ENCODE data around the gene NEB.
"Not testable (repeated sequence)": the region's sequence is repeated elsewhere in the genome, so short reads cannot be mapped to it uniquely, and the experiment has no call there.

The NEB gene

DNA sequence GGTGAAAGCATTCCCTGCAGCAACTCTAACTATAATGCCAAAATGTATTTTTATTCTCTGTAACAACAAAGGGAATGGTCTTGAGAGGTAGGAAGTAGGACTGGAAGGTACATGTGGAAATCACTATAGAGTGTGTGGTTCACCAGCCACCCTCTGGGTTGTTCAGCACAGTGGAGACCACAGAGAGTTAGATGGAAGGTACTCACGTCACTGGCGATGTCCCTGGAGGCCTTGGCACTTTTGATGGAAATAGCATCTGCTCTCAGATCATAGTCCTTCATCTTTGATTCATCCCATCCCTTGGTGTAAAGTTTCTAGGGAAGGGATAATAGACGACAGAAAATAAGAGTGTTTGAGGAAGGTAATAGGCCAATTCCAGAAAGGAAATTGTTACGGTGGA, 124.0 kb downstream of the NEB start:
- Histone ChIP-seq H3K4me3 (ENCODE audit: low read depth, low read length) (no peak overlapping the region), H3K4me1 (ENCODE audit: control insufficient read depth, insufficient read depth, low read length) (no peaks in the 10 kb centered on the region), H3K36me3 (ENCODE audit: control insufficient read depth, insufficient read depth, low read length) (no peaks in the 10 kb centered on the region), H3K27me3 (ENCODE audit: control insufficient read depth, insufficient read depth, low read length) (no peaks in the 10 kb centered on the region), H3K27ac (ENCODE audit: low read depth, low read length) (no peak overlapping the region), H3K9ac (ENCODE audit: low read length) (no peak overlapping the region), H3K9me3 (ENCODE audit: control insufficient read depth, insufficient read depth, low read depth, low read length) (no peaks in the 10 kb centered on the region)

DNA sequence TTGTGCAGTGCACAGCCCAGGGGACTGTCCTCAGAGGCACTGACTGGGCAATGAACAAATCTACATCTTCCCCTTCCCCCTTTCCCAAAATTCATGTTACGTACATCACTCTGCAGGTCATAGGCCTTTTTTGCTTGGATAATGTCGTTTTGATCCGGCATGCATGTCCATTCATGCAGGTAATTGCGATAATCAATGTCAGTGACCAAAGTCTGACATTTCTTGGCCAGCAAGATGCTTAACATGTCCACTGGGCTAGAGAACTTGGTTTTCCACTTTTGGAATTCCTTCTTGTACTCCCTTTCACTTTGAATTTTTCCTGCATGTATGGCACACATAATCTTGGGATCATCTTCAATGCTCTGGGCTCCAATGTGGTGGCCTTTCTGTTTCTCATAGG, 124.6 kb downstream of the NEB start:
- Histone ChIP-seq H3K4me3 (ENCODE audit: low read depth, low read length) (no peak overlapping the region), H3K27ac (ENCODE audit: low read depth, low read length) (no peak overlapping the region), H3K9ac (ENCODE audit: low read length) (no peak overlapping the region), H3K4me1 (ENCODE audit: control insufficient read depth, insufficient read depth, low read length) (no peaks in the 10 kb centered on the region), H3K36me3 (ENCODE audit: control insufficient read depth, insufficient read depth, low read length) (no peaks in the 10 kb centered on the region), H3K9me3 (ENCODE audit: control insufficient read depth, insufficient read depth, low read depth, low read length) (no peaks in the 10 kb centered on the region), H3K27me3 (ENCODE audit: control insufficient read depth, insufficient read depth, low read length) (no peaks in the 10 kb centered on the region)

DNA sequence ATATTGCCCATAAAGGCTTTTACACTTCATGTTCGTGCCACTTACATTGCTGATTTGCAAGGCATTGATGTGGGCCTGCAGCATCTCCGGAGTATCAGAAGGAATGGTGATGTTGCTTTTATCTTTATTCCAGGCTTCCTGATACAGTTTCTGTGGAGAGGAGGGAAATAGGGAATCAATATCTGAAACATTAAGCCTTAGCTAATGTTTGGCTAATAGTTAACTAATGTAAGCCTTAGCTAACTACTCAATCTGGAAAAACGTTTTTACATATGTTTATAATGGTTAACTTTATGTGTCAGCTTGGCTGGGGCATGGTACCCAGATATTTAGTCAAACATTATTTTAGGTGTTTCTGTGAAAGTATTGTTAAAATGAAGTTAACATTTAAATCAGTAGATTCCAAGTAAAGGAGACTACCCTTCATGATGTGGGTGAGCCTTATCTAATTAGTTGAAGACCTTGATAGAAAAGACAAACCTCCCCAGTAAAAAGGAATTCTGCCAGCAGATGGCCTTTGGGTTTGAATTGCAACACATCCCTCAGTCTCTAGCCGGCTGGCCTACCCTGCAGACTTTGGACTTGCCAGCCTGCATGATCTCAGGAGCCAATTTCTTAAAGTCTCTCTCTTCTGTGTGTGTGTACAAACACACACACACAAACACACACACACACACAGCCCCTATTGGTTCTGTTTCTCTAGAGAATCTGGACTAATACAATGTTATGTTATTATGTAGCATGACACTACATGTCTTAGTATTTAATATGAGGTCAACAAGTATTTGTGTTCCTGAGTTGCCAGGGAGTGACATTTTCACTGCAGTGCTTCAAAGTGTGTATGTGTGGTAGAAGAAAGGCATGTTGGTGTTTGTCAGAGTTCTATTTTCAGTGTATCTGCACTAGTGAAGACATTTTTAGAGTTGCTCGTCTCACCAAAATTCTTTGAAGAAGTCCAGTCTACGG, 126.5 kb downstream of the NEB start:
- not testable (repeated sequence) for H3K9me3 ChIP-seq (ENCODE audit: control insufficient read depth, insufficient read depth, low read depth, low read length); H3K27ac ChIP-seq (ENCODE audit: low read depth, low read length); H3K4me3 ChIP-seq (ENCODE audit: low read depth, low read length); H3K36me3 ChIP-seq (ENCODE audit: control insufficient read depth, insufficient read depth, low read length); H3K4me1 ChIP-seq (ENCODE audit: control insufficient read depth, insufficient read depth, low read length); H3K9ac ChIP-seq (ENCODE audit: low read length); H3K27me3 ChIP-seq (ENCODE audit: control insufficient read depth, insufficient read depth, low read length)

DNA sequence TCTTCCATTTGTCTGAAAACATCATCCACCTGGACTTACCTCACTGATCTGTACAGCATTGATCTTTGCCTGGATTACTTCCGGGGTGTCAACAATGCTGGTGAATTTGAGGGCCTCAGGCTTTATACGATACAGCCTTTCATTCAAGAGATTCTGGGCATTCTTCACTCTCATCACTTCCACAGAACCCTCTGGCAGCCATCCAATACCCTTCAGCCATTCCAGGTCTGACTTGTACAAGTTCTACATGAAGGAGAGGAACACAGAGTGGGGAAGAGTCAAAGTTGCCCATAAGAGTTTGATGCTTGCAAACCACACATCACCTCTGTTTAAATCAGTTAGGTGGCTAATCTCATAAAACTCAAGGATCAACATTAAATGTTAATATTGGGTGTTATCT, 130.7 kb downstream of the NEB start:
- not testable (repeated sequence) for H3K9me3 ChIP-seq (ENCODE audit: control insufficient read depth, insufficient read depth, low read depth, low read length); H3K4me3 ChIP-seq (ENCODE audit: low read depth, low read length); H3K27me3 ChIP-seq (ENCODE audit: control insufficient read depth, insufficient read depth, low read length); H3K27ac ChIP-seq (ENCODE audit: low read depth, low read length); H3K4me1 ChIP-seq (ENCODE audit: control insufficient read depth, insufficient read depth, low read length); H3K9ac ChIP-seq (ENCODE audit: low read length); H3K36me3 ChIP-seq (ENCODE audit: control insufficient read depth, insufficient read depth, low read length)

DNA sequence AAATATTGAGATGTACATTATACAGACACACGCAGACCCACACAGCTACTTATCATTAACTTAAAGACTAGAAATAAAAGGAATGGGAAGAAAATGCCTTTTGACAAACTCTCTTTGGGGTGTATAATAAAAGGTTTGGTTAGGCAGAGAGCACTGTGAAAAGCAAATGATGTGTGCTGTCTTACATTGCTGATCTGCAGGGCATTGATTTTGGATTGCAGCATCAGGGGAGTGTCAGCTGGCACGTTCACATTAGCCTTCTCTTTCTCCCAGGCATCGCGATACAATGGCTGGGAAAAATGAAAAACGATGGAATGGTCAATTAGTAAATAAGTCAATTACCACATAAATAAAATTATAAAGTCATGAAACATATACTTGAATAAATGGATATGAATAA, 131.9 kb downstream of the NEB start:
- H3K9ac ChIP-seq (ENCODE audit: low read length); H3K27me3 ChIP-seq (ENCODE audit: control insufficient read depth, insufficient read depth, low read length); H3K9me3 ChIP-seq (ENCODE audit: control insufficient read depth, insufficient read depth, low read depth, low read length); H3K4me3 ChIP-seq (ENCODE audit: low read depth, low read length); H3K4me1 ChIP-seq (ENCODE audit: control insufficient read depth, insufficient read depth, low read length); H3K27ac ChIP-seq (ENCODE audit: low read depth, low read length); H3K36me3 ChIP-seq (ENCODE audit: control insufficient read depth, insufficient read depth, low read length): not testable (repeated sequence)

DNA sequence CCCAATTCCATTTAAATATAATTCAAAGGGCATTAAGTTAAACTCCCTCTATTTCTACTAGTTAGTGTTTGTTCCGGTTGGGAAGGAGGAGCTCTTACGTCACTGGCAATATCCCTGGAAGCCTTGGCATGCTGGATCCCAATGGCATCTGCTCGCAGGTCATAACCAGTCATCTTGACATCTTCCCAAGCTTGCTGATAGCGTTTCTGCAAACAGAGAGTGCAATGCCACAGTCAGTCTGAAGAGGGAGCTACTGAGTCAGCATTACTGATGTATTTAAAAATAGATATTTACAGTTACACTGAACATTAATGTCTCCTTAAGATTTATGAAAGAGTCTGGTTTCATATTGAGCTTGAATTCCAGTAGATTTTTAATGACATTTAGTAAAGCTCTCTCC, 132.5 kb downstream of the NEB start:
- H3K36me3 ChIP-seq (ENCODE audit: control insufficient read depth, insufficient read depth, low read length); H3K27ac ChIP-seq (ENCODE audit: low read depth, low read length); H3K4me1 ChIP-seq (ENCODE audit: control insufficient read depth, insufficient read depth, low read length): not testable (repeated sequence)

DNA sequence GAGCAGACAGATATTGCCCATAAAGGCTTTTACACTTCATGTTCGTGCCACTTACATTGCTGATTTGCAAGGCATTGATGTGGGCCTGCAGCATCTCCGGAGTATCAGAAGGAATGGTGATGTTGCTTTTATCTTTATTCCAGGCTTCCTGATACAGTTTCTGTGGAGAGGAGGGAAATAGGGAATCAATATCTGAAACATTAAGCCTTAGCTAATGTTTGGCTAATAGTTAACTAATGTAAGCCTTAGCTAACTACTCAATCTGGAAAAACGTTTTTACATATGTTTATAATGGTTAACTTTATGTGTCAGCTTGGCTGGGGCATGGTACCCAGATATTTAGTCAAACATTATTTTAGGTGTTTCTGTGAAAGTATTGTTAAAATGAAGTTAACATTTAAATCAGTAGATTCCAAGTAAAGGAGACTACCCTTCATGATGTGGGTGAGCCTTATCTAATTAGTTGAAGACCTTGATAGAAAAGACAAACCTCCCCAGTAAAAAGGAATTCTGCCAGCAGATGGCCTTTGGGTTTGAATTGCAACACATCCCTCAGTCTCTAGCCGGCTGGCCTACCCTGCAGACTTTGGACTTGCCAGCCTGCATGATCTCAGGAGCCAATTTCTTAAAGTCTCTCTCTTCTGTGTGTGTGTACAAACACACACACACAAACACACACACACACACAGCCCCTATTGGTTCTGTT, 137.2 kb downstream of the NEB start:
- not testable (repeated sequence) for H3K36me3 ChIP-seq (ENCODE audit: control insufficient read depth, insufficient read depth, low read length); H3K9ac ChIP-seq (ENCODE audit: low read length); H3K4me1 ChIP-seq (ENCODE audit: control insufficient read depth, insufficient read depth, low read length); H3K27ac ChIP-seq (ENCODE audit: low read depth, low read length); H3K4me3 ChIP-seq (ENCODE audit: low read depth, low read length); H3K27me3 ChIP-seq (ENCODE audit: control insufficient read depth, insufficient read depth, low read length); H3K9me3 ChIP-seq (ENCODE audit: control insufficient read depth, insufficient read depth, low read depth, low read length)

More for the DNA sequence above, 132.5 kb downstream of the NEB start:
- not testable (repeated sequence) for H3K9me3 ChIP-seq (ENCODE audit: control insufficient read depth, insufficient read depth, low read depth, low read length); H3K4me3 ChIP-seq (ENCODE audit: low read depth, low read length); H3K9ac ChIP-seq (ENCODE audit: low read length); H3K27me3 ChIP-seq (ENCODE audit: control insufficient read depth, insufficient read depth, low read length)

DNA sequence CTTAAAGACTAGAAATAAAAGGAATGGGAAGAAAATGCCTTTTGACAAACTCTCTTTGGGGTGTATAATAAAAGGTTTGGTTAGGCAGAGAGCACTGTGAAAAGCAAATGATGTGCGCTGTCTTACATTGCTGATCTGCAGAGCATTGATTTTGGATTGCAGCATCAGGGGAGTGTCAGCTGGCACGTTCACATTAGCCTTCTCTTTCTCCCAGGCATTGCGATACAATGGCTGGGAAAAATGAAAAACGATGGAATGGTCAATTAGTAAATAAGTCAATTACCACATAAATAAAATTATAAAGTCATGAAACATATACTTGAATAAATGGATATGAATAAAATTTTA, 142.4 kb downstream of the NEB start:
- H3K27me3 ChIP-seq (ENCODE audit: control insufficient read depth, insufficient read depth, low read length); H3K27ac ChIP-seq (ENCODE audit: low read depth, low read length); H3K4me1 ChIP-seq (ENCODE audit: control insufficient read depth, insufficient read depth, low read length); H3K4me3 ChIP-seq (ENCODE audit: low read depth, low read length); H3K9ac ChIP-seq (ENCODE audit: low read length); H3K36me3 ChIP-seq (ENCODE audit: control insufficient read depth, insufficient read depth, low read length); H3K9me3 ChIP-seq (ENCODE audit: control insufficient read depth, insufficient read depth, low read depth, low read length): not testable (repeated sequence)

DNA sequence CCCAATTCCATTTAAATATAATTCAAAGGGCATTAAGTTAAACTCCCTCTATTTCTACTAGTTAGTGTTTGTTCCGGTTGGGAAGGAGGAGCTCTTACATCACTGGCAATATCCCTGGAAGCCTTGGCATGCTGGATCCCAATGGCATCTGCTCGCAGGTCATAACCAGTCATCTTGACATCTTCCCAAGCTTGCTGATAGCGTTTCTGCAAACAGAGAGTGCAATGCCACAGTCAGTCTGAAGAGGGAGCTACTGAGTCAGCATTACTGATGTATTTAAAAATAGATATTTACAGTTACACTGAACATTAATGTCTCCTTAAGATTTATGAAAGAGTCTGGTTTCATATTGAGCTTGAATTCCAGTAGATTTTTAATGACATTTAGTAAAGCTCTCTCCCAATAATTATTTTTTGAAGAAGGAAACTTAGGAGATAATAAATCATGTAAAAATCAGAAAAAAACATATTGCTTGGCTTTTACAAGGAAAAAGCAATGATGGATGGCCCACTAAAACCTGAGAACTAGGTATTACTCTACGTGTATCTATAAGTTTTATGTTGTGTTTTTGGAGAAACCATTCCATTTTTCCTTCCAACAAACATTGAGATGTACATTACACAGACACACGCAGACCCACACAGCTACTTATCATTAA, 142.9 kb downstream of the NEB start:
- H3K36me3 ChIP-seq (ENCODE audit: control insufficient read depth, insufficient read depth, low read length); H3K4me3 ChIP-seq (ENCODE audit: low read depth, low read length); H3K27me3 ChIP-seq (ENCODE audit: control insufficient read depth, insufficient read depth, low read length); H3K9ac ChIP-seq (ENCODE audit: low read length); H3K27ac ChIP-seq (ENCODE audit: low read depth, low read length); H3K4me1 ChIP-seq (ENCODE audit: control insufficient read depth, insufficient read depth, low read length); H3K9me3 ChIP-seq (ENCODE audit: control insufficient read depth, insufficient read depth, low read depth, low read length): not testable (repeated sequence)

DNA sequence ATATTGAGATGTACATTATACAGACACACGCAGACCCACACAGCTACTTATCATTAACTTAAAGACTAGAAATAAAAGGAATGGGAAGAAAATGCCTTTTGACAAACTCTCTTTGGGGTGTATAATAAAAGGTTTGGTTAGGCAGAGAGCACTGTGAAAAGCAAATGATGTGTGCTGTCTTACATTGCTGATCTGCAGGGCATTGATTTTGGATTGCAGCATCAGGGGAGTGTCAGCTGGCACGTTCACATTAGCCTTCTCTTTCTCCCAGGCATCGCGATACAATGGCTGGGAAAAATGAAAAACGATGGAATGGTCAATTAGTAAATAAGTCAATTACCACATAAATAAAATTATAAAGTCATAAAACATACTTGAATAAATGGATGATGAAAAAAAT, 153.0 kb downstream of the NEB start:
- not testable (repeated sequence) for H3K27ac ChIP-seq (ENCODE audit: low read depth, low read length); H3K9ac ChIP-seq (ENCODE audit: low read length); H3K27me3 ChIP-seq (ENCODE audit: control insufficient read depth, insufficient read depth, low read length); H3K36me3 ChIP-seq (ENCODE audit: control insufficient read depth, insufficient read depth, low read length); H3K9me3 ChIP-seq (ENCODE audit: control insufficient read depth, insufficient read depth, low read depth, low read length); H3K4me3 ChIP-seq (ENCODE audit: low read depth, low read length); H3K4me1 ChIP-seq (ENCODE audit: control insufficient read depth, insufficient read depth, low read length)

DNA sequence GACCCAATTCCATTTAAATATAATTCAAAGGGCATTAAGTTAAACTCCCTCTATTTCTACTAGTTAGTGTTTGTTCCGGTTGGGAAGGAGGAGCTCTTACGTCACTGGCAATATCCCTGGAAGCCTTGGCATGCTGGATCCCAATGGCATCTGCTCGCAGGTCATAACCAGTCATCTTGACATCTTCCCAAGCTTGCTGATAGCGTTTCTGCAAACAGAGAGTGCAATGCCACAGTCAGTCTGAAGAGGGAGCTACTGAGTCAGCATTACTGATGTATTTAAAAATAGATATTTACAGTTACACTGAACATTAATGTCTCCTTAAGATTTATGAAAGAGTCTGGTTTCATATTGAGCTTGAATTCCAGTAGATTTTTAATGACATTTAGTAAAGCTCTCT, 153.6 kb downstream of the NEB start:
- H3K36me3 ChIP-seq (ENCODE audit: control insufficient read depth, insufficient read depth, low read length); H3K9me3 ChIP-seq (ENCODE audit: control insufficient read depth, insufficient read depth, low read depth, low read length); H3K27me3 ChIP-seq (ENCODE audit: control insufficient read depth, insufficient read depth, low read length); H3K27ac ChIP-seq (ENCODE audit: low read depth, low read length); H3K9ac ChIP-seq (ENCODE audit: low read length); H3K4me1 ChIP-seq (ENCODE audit: control insufficient read depth, insufficient read depth, low read length); H3K4me3 ChIP-seq (ENCODE audit: low read depth, low read length): not testable (repeated sequence)
